Suprapubic skin (tissue), 3 donors: Measurements from ENCODE around the gene CROCC2.

Experiments used
- CTCF ChIP-seq, 2 donors: fragments of 200-600 bp in 1 of 2; fragments of 450-650 bp in 1 of 2; sonication (generic) in 1 of 2; IDR thresholded peaks; one replicate each; pipeline ENCODE4 v1.5.1; 2016 to 2019; ENCODE audit warnings: antibody characterized with exemption in 2 of 2, mild to moderate bottlenecking in 1 of 2, moderate library complexity in 1 of 2
- POLR2A ChIP-seq, 2 donors: fragments of 450-650 bp; IDR thresholded peaks; one replicate each; pipeline ENCODE4 v1.6.1; 2017; ENCODE audit warnings: antibody characterized with exemption in 2 of 2, mild to moderate bottlenecking in 2 of 2, moderate library complexity in 2 of 2

GRCh38 chr2:240857039-240858008 lies 48.8 kb upstream of the CROCC2 start:
- TF ChIP-seq POLR2A (IDR thresholded peaks at IDR 0.05) = no peak
- no peak for TF ChIP-seq CTCF (IDR thresholded peaks at IDR 0.05)
